HG02973 (cell line): ENCODE results near the gene MMS22L.

Experiments used
- ATAC-seq: cut with Tn5 transposase; IDR thresholded peaks from one replicate; pipeline ENCODE4 v1.9.1; 2021; ENCODE audit warnings: moderate library complexity; ENCODE audit not compliant: unreplicated experiment

Gene MMS22L, protein sequence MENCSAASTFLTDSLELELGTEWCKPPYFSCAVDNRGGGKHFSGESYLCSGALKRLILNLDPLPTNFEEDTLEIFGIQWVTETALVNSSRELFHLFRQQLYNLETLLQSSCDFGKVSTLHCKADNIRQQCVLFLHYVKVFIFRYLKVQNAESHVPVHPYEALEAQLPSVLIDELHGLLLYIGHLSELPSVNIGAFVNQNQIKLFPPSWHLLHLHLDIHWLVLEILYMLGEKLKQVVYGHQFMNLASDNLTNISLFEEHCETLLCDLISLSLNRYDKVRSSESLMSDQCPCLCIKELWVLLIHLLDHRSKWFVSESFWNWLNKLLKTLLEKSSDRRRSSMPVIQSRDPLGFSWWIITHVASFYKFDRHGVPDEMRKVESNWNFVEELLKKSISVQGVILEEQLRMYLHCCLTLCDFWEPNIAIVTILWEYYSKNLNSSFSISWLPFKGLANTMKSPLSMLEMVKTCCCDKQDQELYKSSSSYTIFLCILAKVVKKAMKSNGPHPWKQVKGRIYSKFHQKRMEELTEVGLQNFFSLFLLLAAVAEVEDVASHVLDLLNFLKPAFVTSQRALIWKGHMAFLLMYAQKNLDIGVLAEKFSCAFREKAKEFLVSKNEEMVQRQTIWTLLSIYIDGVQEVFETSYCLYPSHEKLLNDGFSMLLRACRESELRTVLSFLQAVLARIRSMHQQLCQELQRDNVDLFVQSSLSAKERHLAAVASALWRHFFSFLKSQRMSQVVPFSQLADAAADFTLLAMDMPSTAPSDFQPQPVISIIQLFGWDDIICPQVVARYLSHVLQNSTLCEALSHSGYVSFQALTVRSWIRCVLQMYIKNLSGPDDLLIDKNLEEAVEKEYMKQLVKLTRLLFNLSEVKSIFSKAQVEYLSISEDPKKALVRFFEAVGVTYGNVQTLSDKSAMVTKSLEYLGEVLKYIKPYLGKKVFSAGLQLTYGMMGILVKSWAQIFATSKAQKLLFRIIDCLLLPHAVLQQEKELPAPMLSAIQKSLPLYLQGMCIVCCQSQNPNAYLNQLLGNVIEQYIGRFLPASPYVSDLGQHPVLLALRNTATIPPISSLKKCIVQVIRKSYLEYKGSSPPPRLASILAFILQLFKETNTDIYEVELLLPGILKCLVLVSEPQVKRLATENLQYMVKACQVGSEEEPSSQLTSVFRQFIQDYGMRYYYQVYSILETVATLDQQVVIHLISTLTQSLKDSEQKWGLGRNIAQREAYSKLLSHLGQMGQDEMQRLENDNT

DNA sequence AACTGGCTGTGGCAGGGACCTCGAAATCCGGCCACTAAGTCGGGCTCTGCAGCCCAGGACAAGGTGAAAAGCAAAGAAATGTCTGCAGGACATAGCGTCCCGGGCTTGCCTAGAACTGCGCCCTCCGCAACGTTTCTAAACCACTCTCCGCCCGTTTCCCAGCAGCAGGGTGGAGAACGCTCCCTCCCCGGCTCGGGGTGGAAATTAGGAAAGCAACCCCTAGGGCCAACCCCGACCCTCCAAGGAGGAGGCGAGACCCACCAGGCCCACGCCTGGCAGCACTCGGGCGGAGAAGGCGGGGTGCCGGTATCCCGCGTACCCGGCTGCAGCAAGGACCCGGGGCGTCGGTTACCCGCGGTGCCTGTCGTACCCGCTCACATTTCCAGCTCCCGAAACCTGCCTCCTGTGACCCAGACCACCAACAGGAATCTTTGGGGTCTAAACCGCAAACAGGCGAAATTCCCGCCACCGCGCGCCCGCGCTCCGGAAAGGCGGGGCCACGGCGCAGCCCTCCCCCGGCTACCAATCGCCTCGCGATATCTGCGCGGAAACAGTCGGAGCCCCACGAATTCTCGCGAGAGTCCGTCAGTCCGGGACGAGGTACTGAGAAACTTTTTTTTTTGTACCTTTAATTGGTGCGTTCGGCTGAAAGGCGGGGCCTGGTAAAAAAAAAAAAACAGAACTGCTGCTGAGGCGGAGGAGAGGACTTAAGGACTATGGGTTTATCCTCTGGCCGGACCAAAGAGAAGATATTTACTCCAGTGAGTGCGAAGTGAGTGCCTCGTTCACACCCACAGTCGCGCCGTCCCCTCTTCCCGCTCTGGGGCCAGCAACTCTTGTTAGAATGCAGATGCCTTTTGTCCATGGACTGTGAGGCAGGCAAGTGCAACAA, at the start of gene MMS22L:
TSS of gene MMS22L (minus strand) at position 491 of the 892 bp plus-strand sequence. CDS start 739 bp downstream, outside the sequence.
- peak; percentile 94 for ATAC-seq

DNA sequence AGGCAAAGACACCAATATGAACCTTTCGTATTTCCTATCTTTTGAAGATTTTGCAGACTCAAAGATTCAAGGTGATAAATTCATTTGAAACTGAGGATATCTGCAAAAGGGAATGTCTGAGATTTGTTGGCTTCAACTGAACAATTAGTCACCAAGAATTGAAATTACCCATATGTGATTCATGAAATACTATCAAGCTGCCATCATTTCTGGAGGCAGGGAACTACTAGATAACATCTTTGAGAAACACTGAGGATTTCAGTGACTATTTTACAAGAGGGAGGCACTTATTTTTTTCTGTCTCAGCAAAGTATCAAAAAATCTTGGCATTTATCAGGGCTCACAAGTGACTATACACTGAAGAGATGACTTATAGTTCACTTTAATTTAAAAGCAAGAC, 39.8 kb upstream of the MMS22L start:
- ATAC-seq, result no peak

DNA sequence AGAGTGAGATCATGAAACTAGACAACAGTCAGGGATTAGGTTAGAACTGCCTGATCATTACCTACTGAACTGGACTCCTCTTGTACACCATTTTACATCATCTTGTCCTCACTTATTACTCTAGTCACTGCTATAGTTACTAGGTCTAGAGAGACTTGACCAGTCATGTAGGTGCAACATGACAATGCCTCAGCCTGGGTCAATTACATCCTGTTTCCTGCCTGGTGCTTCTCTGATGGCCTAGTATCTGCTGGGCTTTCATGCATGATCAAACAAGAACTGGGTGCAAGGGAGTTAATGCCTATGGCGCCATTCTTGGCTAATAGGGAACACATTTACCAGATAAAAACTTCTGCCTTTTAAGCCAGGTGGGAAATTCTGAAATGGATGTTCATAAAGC, 39.2 kb upstream of the MMS22L start:
- ATAC-seq, result no peak

GRCh38 chr6:97316978-97317377, 34.0 kb upstream of the MMS22L start:
- ATAC-seq, result no peak

- ATAC-seq, result no peak
These were observed 29.2 kb upstream of the MMS22L start for GRCh38 chr6:97312241-97312640.

GRCh38 chr6:97306544-97307320, 23.7 kb upstream of the MMS22L start:
- ATAC-seq, result no peak

DNA sequence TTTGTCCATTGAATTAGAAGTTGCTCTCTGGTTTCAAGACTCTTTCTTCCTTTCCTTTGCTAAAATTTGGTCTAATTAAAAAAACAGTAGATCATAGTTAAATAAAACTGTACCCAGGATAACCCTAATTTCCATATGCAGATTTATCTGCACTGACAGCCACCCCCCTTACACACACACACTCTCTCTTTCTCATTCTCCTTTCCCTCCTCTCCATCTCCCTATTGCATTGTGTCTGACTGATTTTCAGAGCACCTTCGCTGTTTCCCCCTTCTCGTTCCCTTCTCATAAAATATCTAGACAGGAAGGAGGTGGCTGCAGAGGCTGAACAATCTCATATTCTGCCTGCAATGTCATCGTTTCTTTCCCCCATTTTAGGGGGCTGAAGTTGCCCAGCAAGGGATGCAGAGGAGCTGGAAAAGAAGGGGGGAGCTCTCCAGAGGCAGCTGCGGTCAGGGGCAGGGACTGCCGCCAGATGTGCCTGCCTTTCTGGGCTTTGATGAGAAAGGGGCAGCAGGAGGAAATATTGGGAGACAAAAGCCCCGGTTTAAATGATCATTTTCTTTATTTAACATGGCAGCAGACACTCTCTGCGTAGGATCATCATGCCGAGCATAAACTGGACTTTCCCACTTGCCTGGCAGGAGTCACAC, 22.5 kb upstream of the MMS22L start:
- no peak for ATAC-seq

GRCh38 chr6:97304701-97305100, 21.7 kb upstream of the MMS22L start:
- no peak for ATAC-seq

DNA sequence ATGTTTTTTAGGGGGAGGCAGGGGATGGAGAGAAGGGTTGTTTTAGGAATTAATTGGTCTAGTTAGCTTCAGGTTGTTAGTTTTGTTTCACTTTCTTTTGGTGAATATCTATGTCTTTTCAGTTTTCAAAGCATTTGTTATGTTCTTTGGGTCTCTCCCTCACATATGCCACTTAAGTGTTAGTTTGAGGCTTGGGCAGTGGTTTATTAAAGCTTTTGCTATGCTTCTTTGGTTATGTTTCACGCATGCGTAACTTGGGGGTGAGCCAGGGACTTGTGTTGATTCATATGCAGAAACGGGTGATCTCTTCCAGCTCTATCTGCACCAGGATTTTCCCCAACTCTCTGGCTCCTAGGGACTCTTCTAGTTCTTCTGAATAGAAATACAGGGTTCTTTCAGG, 11.4 kb upstream of the MMS22L start:
- no peak for ATAC-seq

GRCh38 chr6:97293198-97293696, 10.2 kb upstream of the MMS22L start:
- ATAC-seq, result no peak

DNA sequence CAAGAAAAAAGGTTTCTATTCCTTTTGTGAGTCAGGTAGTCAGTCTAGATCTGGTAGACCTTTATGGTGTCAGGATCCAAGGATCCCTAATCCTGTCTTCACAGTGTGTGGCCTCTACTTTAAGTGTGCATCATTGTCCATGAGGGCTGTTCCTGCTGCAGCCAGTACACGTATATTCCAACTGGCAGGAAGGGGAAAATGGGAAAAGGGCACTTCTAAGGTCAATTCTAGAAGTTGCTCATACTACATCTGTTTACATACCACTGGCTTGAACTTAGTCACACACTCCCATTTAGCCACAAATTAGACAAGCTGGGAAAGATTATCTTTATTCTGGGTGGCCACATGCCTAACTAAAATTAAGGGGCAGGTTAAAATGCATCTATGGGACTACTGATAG, 9.7 kb upstream of the MMS22L start:
- no peak for ATAC-seq

- no peak for ATAC-seq
These were observed 8.9 kb upstream of the MMS22L start for GRCh38 chr6:97291896-97292295.

GRCh38 chr6:97289332-97289731, 6.3 kb upstream of the MMS22L start:
- ATAC-seq, result no peak

DNA sequence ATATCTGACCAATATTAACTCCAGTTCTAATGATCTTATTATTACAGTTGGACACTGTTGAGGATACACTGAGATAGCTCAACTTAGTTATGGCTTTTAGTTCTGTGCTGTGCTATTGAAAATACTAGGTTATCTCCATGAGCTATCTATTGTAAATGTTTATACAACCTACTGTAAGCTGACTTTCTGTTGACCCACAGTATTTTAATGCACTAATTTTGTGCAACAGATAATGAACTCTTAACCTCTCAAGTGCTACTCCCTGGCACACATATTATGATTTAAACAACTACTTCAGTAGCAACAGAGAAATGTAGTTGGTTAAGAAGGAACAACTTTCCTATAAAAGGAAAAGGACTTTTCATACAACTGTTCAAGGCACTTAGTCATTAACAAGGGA, 5.2 kb upstream of the MMS22L start:
- ATAC-seq, result no peak

- peak; percentile 2 for ATAC-seq
These were observed 734 bp downstream of the MMS22L start for GRCh38 chr6:97282238-97282725.

- no peak for ATAC-seq
These were observed 2.2 kb downstream of the MMS22L start for GRCh38 chr6:97280766-97281165.

DNA sequence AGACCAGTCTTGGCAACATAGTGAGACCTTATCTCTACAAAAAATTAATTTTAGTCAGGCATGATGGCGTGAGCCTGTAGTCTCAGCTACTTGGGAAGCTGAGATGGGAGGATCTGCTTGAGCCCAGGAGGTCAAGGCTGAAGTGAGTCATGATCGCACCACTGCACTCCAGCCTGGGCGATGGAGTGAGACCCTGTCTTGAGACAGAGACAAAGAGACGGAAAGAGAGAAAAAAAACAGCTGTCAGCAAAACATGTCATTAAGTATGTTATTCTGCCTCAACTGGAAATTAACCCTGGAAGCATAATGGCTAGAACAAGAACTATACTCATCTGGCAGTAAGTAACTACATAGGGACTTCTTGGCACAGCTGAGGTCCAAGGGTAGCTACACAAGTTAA, 7.2 kb downstream of the MMS22L start:
- ATAC-seq, result no peak

GRCh38 chr6:97269821-97270220, 13.2 kb downstream of the MMS22L start:
- ATAC-seq, result no peak

DNA sequence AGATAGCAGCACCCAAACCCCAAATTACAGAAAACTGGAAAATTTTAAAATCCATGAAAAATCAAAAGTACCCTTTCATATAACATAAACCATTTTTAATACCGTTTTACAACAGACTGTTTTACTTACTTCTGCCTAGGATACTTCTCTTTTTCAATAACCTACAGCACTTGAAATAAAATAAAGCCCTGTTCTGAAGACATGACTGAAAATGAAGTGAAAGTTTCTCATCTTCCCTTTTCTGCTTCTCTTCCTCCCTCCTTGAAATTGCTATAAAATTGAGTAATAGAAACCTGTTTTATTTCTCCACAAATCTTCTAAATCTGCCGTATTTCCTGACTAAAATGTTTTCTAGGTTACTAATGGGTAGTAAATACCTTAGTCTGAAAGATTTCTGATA, 20.3 kb downstream of the MMS22L start:
- ATAC-seq, result no peak
